Globus pallidus (tissue), 1 donor: Measurements from ENCODE around the gene PTGES3L.
A peak's percentile ranks its signal among the peaks of the same experiment; 100 is the strongest.

Source experiments
- DNase-seq: peaks from one replicate; pipeline ENCODE4 v3.0.0-alpha.2; 2015; ENCODE audit warnings: low spot score

The PTGES3L gene

GRCh38 chr17:42979511-42980273 is at the start of gene PTGES3L:
Gene PTGES3L, minus strand, starts transcription at chr17:42980080. Its CDS starts 27 bp downstream, at chr17:42980053.
- DNase-seq: no peak

DNA sequence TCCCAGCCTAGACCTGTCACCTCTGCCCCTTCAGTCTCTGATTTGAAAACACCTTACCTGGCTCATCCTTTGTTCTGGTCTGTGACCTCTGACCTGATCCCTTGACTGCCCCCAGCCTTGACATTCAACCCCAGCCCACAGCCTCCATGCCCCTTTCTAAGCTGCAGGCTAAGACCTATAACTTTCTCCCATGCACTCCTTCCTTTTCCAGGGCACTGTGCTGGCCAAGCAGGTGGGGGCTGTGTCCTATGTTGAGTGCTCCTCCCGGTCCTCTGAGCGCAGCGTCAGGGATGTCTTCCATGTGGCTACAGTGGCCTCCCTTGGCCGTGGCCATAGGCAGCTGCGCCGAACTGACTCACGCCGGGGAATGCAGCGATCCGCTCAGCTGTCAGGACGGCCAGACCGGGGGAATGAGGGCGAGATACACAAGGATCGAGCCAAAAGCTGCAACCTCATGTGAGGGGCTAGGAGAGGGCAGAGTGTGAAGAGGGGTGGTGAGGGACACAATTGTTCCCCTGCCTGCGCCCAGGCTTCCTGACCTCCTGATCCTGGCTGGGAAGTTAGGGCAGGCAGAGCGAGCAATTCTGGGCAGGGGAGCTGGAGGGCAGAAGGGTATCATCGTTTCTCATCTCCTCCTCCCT is 48.5 kb upstream of the PTGES3L start:
- no peak for DNase-seq

DNA sequence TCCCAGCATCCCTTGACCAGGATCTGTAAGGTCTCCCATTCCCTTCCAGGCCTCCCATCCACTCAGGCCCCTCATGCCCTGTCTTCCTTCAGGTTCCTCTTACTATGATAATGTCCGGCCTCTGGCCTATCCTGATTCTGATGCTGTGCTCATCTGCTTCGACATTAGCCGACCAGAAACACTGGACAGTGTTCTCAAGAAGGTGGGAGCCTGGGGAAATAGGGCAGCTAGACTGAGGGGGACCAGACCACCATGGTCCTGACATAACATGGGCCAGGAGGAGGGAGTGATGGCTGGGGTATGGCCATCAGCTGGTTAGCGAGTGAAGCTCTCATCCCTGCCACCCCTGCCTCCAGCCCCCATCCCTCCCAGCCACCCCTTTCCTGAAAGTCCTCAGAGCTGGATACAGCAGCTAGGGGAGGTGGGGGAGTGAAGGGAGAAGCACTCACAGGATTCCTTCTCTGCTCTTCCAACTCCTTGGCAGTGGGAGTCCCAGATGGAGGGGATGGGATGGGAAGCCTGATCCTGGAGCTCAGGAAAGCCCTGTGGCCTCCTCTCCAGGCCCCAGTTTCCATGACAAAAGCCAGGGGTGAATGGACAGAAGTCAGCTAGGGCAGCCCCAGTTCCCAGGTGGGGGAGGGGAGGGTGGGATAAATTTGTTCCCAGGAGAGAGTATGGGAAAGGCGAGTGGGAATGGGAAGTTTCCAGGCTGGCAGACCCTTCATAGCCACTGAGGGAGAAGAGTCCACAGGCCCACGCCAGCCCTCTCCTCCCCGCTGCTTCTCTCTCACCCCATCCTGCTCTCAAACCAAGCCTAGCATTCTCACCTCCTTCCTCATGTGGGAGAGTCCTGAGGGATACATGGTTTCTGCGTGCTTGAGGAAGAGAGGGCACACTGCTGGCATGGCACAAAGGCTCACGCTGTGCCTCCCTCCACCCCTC is 47.5 kb upstream of the PTGES3L start:
- no peak for DNase-seq

GRCh38 chr17:43026595-43026994 is 46.7 kb upstream of the PTGES3L start:
- no peak for DNase-seq

GRCh38 chr17:43025766-43026537 is 46.1 kb upstream of the PTGES3L start:
- no peak for DNase-seq

- DNase-seq: no peak
These were observed 45.4 kb upstream of the PTGES3L start for GRCh38 chr17:43025290-43025657.

DNA sequence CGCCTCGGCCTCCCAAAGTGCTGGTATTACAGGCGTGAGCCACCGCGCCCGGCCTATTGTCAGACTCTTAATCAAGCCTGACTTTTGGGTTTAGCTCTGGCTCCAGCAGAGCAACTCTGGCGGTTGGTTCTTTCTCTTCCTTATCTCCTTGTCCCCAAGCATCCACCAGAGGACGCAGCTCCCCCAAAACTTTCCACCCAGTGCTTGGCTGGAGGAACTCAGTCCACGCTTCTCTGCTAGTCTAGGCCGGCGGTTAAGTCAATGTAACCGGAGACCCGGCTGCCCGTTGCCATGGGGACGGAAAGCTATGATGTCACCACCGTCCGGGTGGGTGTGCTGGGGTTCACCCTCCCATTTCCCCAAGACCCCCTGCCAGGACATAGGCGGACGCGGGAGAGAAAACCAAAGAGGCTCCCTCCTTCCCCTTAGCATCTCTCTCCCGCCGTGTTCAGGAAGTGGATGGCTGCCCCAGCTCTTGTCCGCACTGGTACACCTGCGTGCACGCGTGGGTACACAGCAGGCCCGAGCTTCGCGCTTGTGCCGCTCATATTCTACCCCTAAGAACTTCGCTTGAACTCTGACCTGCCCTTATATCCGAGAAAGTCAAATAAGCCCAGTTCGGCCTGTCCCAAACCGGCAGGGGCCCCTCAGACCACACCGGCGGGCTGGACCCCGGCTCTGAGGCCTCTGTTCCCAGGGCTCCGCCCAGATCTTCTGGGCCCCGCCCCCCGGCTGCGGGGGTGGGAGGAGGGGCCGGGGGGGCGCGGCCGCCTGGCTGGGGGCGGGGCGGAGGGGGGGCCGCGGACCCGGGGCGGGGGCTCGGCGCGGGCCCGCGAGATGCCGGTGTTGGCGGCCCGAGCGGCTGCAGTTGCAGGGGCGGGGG is 44.8 kb upstream of the PTGES3L start, which contains the start of gene RND2:
RND2 (plus strand) TSS at position 825 of the 883 bp plus-strand sequence. CDS start 117 bp downstream, outside the sequence.
- DNase-seq: peak; percentile 94

DNA sequence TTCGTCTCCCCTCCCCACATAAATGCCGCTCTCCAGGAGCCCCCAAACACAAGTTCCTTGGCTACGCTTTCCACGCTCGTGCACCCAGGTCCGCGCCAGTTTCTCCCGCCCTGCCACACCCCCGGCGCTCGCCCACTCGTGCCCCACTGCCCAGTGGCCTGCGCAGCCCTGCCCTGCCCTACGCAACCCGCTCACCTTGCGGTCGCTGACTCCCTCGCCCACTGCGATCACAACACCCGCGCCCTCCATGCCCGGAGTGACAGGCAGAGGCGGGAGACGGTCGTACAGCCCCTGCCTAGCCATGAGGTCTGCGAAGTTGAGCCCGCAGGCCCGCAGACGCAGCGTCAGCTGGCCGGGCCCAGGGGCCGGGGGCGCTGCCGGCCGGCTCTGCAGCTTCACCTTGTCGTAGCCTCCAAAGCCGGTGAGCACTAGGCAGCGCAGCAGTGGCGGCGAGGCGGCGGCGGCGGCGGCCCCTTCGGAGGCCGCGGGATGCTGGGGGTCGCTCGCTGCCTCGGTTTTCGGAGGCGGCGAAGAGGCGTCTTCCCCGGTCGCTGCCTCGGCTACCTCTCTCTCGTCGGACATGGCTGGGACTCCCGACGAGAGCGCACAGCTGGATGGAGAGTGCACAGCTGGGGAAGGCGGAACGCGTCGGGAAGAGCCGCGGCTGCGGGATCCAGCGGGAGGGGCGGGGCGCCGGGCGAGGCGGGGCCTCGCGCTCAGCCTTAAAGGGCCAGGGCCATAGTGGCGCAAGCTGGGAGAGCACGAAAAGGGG is 42.0 kb upstream of the PTGES3L start, which contains the start of gene VAT1:
VAT1 (minus strand) TSS at position 645 of the 772 bp plus-strand sequence; CDS start at position 582, 63 bp downstream.
- peak; percentile 75 for DNase-seq

- no peak for DNase-seq
These were observed 41.2 kb upstream of the PTGES3L start for GRCh38 chr17:43020789-43021740.

DNA sequence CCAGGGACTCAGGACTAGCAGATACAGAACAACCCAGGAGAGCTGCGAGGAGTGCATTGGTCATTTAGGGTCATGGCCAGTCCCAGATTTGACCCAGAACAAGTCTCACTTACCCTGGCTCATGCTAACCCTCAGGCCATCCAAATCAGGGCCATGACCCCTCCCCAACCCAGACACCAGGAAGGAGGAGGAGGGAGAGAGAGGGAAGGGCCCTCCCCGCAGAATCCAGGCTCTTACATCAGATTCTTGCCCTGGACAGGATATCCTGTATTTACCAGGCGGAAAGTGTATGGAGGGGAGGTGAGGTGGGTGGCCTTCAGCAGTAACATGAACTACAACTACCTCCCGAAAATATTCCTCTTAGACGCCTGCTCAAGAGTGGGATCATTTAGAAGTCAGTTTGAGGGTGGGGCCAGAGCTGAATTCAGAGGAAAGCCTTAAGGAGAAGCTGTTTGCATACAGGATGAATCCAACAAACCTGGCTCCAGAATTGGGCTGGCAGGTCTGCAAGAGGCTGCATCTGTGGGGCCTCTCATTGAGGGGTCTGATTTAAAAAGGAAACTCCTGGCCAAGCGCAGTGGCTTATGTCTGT is 40.2 kb upstream of the PTGES3L start:
- no peak for DNase-seq

GRCh38 chr17:43019418-43019817 is 39.5 kb upstream of the PTGES3L start:
- DNase-seq: no peak

DNA sequence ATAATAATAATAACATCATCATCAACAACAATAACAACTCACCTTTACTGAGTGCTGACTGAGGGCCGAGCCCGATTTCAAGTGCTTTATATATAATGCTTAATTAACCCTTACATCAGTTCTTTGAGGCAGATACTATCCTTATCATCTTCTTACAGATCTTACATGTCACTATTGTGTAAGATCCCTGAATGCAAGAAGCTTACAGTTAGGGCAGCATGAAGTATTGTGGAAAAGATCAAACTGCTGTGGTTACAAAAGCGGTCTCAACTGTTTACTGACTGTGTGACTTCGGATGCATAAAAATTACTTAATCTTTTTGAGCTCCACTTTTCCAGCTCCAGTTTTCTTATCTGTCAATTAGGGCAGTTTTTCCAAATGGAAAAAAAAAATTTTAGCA is 39.1 kb upstream of the PTGES3L start:
- no peak for DNase-seq

DNA sequence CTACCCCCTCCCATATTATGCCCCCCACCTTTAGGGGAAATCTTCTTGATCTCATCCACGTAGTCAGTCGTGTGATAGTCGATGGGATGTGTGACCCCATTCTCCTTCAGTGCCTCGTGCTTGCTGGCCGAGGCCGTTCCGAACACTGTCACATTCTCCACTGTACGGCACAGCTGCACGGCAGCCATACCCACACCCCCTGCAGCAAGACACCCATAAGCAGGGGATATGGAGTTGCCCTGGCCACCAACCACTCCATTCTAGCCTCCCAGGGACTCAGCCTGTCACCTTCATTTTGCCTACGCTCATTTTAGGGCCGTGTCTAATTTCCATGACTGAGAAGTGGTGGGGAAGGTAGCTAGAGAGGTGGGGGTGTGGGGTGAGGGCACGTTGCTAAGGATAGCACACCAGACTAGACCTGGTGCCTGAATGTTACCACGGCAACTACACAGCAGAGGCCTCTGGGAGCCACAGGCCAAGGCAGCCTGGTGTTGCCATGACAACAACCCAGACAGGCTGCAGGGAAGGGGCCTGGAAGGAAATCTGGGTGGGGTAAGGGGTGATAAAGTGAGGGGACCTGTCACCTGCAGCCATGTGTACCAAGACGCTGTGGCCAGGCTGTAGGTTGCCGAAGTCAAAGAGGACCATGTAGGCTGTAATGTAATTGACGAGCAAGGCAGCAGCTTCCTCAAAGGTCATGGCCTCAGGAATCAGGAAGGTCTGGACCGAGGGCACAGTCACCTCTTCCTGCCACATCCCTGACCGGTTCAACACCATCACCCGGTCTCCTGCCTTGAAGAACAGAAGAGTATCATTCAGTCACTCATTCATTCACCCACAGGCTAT is 38.4 kb upstream of the PTGES3L start:
- no peak for DNase-seq

DNA sequence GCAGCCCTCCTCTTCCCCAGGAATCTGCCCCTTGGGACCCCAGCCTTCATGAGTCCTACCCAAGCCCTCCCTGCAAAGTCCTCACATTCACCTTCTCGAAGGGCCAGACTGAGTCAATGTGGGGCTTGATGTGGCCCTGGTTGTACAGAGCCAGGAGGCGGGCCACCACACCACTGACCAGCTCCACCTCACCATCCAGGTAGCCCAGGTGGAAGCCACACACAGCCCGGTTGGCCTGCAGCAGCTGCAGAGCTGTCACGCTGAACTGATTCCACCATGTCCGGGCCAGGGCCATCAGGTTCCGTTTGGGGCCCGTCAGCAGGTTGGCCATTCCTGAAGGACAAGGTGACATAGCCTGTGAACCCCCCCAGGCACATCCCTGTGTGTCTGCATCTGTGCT is 36.3 kb upstream of the PTGES3L start:
- no peak for DNase-seq

- no peak for DNase-seq
These were observed 35.7 kb upstream of the PTGES3L start for GRCh38 chr17:43015579-43015978.

GRCh38 chr17:43014649-43015542 is 35.0 kb upstream of the PTGES3L start:
- DNase-seq: no peak
